Liver (tissue), 9 donors: ENCODE results near the gene CDC20. TPM values are rescaled to one million over a fixed set of nuclear protein-coding genes. Genes with fewer than 3 reads are reported as not detected.

Source experiments
- DNase-seq: peaks from one replicate; pipeline ENCODE4 v3.0.0-alpha.2; 2017; ENCODE audit warnings: low spot score
- H3K27ac ChIP-seq, 2 donors: one replicate each; pipeline ENCODE4 v1.7.0; 2013; ENCODE audit warnings: inconsistent platforms in 2 of 2, low read length in 2 of 2, control low read depth in 1 of 2, low read depth in 1 of 2, mild to moderate bottlenecking in 1 of 2
- H3K27me3 ChIP-seq, 4 donors: one replicate each; pipeline versions ENCODE4 v1.6.1 to v1.7.0; 2013; ENCODE audit warnings: low read length in 3 of 4, inconsistent platforms in 1 of 4, mild to moderate bottlenecking in 1 of 4, moderate library complexity in 1 of 4; ENCODE audit not compliant: control insufficient read depth in 4 of 4, insufficient read depth in 4 of 4
- H3K36me3 ChIP-seq, 4 donors: one replicate each; pipeline versions ENCODE4 v1.6.1 to v1.7.0; 2013; ENCODE audit warnings: low read length in 3 of 4, mild to moderate bottlenecking in 3 of 4, low read depth in 1 of 4, moderate library complexity in 1 of 4; ENCODE audit not compliant: control insufficient read depth in 4 of 4, insufficient read depth in 3 of 4
- H3K4me1 ChIP-seq, 4 donors: one replicate each; pipeline versions ENCODE4 v1.6.1 to v1.7.0; 2013; ENCODE audit warnings: low read length in 3 of 4, mild to moderate bottlenecking in 3 of 4, moderate library complexity in 1 of 4; ENCODE audit not compliant: control insufficient read depth in 4 of 4, insufficient read depth in 4 of 4
- H3K4me3 ChIP-seq, 3 donors: one replicate each; pipeline versions ENCODE4 v1.6.1 to v1.7.0; 2013; ENCODE audit warnings: low read length in 3 of 3, control low read depth in 1 of 3, low read depth in 1 of 3, mild to moderate bottlenecking in 1 of 3
- H3K9ac ChIP-seq, 2 donors: one replicate each; pipeline ENCODE4 v1.7.0; 2013; ENCODE audit warnings: low read length in 2 of 2, mild to moderate bottlenecking in 2 of 2, moderate library complexity in 2 of 2, control low read depth in 1 of 2, low read depth in 1 of 2
- H3K9me3 ChIP-seq, 4 donors: one replicate each; pipeline versions ENCODE4 v1.6.1 to v1.7.0; 2013; ENCODE audit warnings: low read length in 3 of 4; ENCODE audit not compliant: control insufficient read depth in 4 of 4
- ATF3 ChIP-seq: IDR thresholded peaks from 2 replicates; pipeline ENCODE4 v1.6.1; 2016; ENCODE audit warnings: antibody characterized with exemption
- CTCF ChIP-seq: fragments of 150-350 bp; IDR thresholded peaks from 2 replicates; pipeline ENCODE4 v1.5.1; 2017; ENCODE audit warnings: improper control_type of control experiment, low read depth, low read length; ENCODE audit not compliant: missing input control
- EGR1 ChIP-seq, 2 donors: IDR thresholded peaks; 2 replicates each; pipeline ENCODE4 v1.6.1; 2016 to 2018; ENCODE audit warnings: antibody characterized with exemption in 2 of 2, low read depth in 2 of 2
- FOXA1 ChIP-seq: IDR thresholded peaks from 2 replicates; pipeline ENCODE4 v1.6.1; 2016; ENCODE audit warnings: antibody characterized with exemption
- FOXA2 ChIP-seq: IDR thresholded peaks from 2 replicates; pipeline ENCODE4 v1.6.1; 2016; ENCODE audit warnings: antibody characterized with exemption
- GABPA ChIP-seq, 2 donors: IDR thresholded peaks in 1 of 2; conservative IDR thresholded peaks in 1 of 2; 2 replicates each; pipeline ENCODE4 v1.6.1; 2016; ENCODE audit warnings: antibody characterized with exemption in 2 of 2, mild to moderate bottlenecking in 1 of 2, moderate library complexity in 1 of 2
- HNF4A ChIP-seq, 2 donors: conservative IDR thresholded peaks; 2 replicates each; pipeline ENCODE4 v1.6.1; 2016; ENCODE audit warnings: antibody characterized with exemption in 2 of 2, mild to moderate bottlenecking in 2 of 2
- HNF4G ChIP-seq: IDR thresholded peaks from 2 replicates; pipeline ENCODE4 v1.6.1; 2016; ENCODE audit warnings: antibody characterized with exemption
- JUND ChIP-seq, 2 donors: IDR thresholded peaks; 2 replicates each; pipeline ENCODE4 v1.6.1; 2016; ENCODE audit warnings: antibody characterized with exemption in 2 of 2
- MAX ChIP-seq: IDR thresholded peaks from 2 replicates; pipeline ENCODE4 v1.6.1; 2016; ENCODE audit warnings: antibody characterized with exemption
- NR2F2 ChIP-seq: IDR thresholded peaks from 2 replicates; pipeline ENCODE4 v1.6.1; 2016; ENCODE audit warnings: antibody characterized with exemption
- RAD21 ChIP-seq, 2 donors: IDR thresholded peaks; 2 replicates each; pipeline ENCODE4 v1.6.1; 2016; ENCODE audit warnings: antibody characterized with exemption in 2 of 2, mild to moderate bottlenecking in 2 of 2
- REST ChIP-seq: IDR thresholded peaks from 2 replicates; pipeline ENCODE4 v1.6.1; 2016; ENCODE audit warnings: antibody characterized with exemption, mild to moderate bottlenecking
- RXRA ChIP-seq, 2 donors: IDR thresholded peaks; 2 replicates each; pipeline ENCODE4 v1.6.1; 2017 to 2018; ENCODE audit warnings: antibody characterized with exemption in 2 of 2, mild to moderate bottlenecking in 1 of 2
- SP1 ChIP-seq: IDR thresholded peaks from 2 replicates; pipeline ENCODE4 v1.6.1; 2018; ENCODE audit warnings: antibody characterized with exemption, mild to moderate bottlenecking
- TAF1 ChIP-seq: conservative IDR thresholded peaks from 2 replicates; pipeline ENCODE4 v1.6.1; 2016; ENCODE audit warnings: antibody characterized with exemption, mild to moderate bottlenecking
- YY1 ChIP-seq: IDR thresholded peaks from 2 replicates; pipeline ENCODE4 v1.6.1; 2016; ENCODE audit warnings: antibody characterized with exemption, mild to moderate bottlenecking
- ZBTB33 ChIP-seq: IDR thresholded peaks from 2 replicates; pipeline ENCODE4 v1.6.1; 2016; ENCODE audit warnings: antibody characterized with exemption
- WGBS: extraction: QIAGEN DNeasy Blood & Tissue Kit; methylation state at CpG from one replicate; pipeline ENCODE4 v1.1.7; 2013; 5-methylcytosine and 5-hydroxymethylcytosine counted together
- polyA plus RNA-seq, 2 donors: library from polyadenylated mRNA; stranded (reverse) in 1 of 2; unstranded in 1 of 2; fragments of 200-250 nt in 1 of 2; fragments of >200 nt in 1 of 2; fragmentation: Nextera tagmentation in 1 of 2; extraction: Ambion mirVana in 1 of 2; gene quantifications; one replicate each; pipeline versions ENCODE4 v1.2.1 to v1.2.3, GENCODE V29; 2013 to 2015
- total RNA-seq, 2 donors: library from RNA; depleted of rRNA; stranded (reverse); fragments of >200 nt; gene quantifications; one replicate each; pipeline ENCODE4 v1.2.3, GENCODE V29; 2014
- donor health status: healthy.
- donor health status: healthy.
- donor health status: healthy.
- donor health status: healthy.
- donor health status: healthy.

CDC20 gene
- total and polyA plus RNA-seq, 4 donors, result 0.25 to 73.4 (median 3.5) TPM

- no peak for DNase-seq
- Histone ChIP-seq H3K9me3 (no peaks in the 10 kb centered on the region), H3K27me3 (no peaks in the 10 kb centered on the region), H3K36me3 (no peaks in the 10 kb centered on the region), H3K9ac (no peak overlapping the region), H3K4me1 (peaks cover 0 to 10% (median 5%) of the 10 kb centered on the region in 4 donors), H3K27ac (no peak overlapping the region), H3K4me3 (no peak overlapping the region)
- 88% methylated on average over 10 of the region's 10 CpGs for WGBS
- no peak for TF ChIP-seq YY1
- no peak for TF ChIP-seq ZBTB33
Observed at GRCh38 chr1:43351421-43352350, 7.1 kb upstream of the CDC20 start.

- H3K9ac ChIP-seq, result no peak overlapping the region
- H3K27ac ChIP-seq, result no peak overlapping the region
- no peak overlapping the region for H3K4me3 ChIP-seq
- no peak for TF ChIP-seq GABPA (IDR thresholded peaks at IDR 0.05 in 1 of 2, conservative IDR thresholded peaks at IDR 0.05 in 1 of 2)
- no peak for TF ChIP-seq TAF1
- no peak for TF ChIP-seq JUND (IDR thresholded peaks at IDR 0.05)
- TF ChIP-seq YY1, result no peak
- no peak for TF ChIP-seq CTCF
- TF ChIP-seq HNF4A (conservative IDR thresholded peaks at IDR 0.05), result no peak
- no peak for TF ChIP-seq RXRA (IDR thresholded peaks at IDR 0.05)
- TF ChIP-seq RAD21 (IDR thresholded peaks at IDR 0.05), result no peak
- no peak for TF ChIP-seq EGR1 (IDR thresholded peaks at IDR 0.05; ENCODE audit: low read depth in 2 of 2)
- TF ChIP-seq MAX, result no peak
- no peak for TF ChIP-seq NR2F2
- no peak for TF ChIP-seq ZBTB33
- TF ChIP-seq REST, result no peak
- TF ChIP-seq SP1, result no peak
- TF ChIP-seq FOXA2, result no peak
- no peak for TF ChIP-seq FOXA1
- no peak for TF ChIP-seq HNF4G
- no peak for TF ChIP-seq ATF3
- DNase-seq, result no peak
- H3K27me3 ChIP-seq, result no peaks in the 10 kb centered on the region
- no peaks in the 10 kb centered on the region for H3K9me3 ChIP-seq
- H3K4me1 ChIP-seq, result peaks cover 0 to 10% (median 5%) of the 10 kb centered on the region in 4 donors
- no peaks in the 10 kb centered on the region for H3K36me3 ChIP-seq
- 95% methylated on average over 2 of the region's 2 CpGs for WGBS
Observed at GRCh38 chr1:43352351-43352705, 6.5 kb upstream of the CDC20 start.
